ENCODE data around the gene FIP1L1. TPM values are rescaled to one million over a fixed set of nuclear protein-coding genes. Genes with fewer than 3 reads are reported as not detected.
"Not testable (repeated sequence)": the region's sequence is repeated elsewhere in the genome, so short reads cannot be mapped to it uniquely, and the experiment has no call there.

FIP1L1 gene
- total and polyA plus RNA-seq, 2 donors (not counting 3 experiments of a cell fraction or from before 2014, with no cell fraction given): 18.9 to 51.9 TPM

GRCh38 chr4:53380221-53380620 is 2.8 kb downstream of the FIP1L1 start:
- H2AFZ ChIP-seq (ENCODE audit: low read depth, low read length): no peak overlapping the region
- no peak overlapping the region for H3K9ac ChIP-seq (replicated peaks; ENCODE audit: extremely low read depth, insufficient read depth, low read length)
- H3K27me3 ChIP-seq (ENCODE audit: control insufficient read depth in 2 of 2, insufficient read depth in 2 of 2, low read length in 2 of 2): no peaks in the 10 kb centered on the region
- H3K4me3 ChIP-seq (replicated peaks in 1 of 3; ENCODE audit: insufficient read depth in 1 of 3, low read depth in 1 of 3, low read length in 3 of 3): no peak overlapping the region
- H4K20me1 ChIP-seq (replicated peaks; ENCODE audit: control insufficient read depth, extremely low read depth, insufficient read depth, low read length): peaks cover 3% of the 10 kb centered on the region
- no peaks in the 10 kb centered on the region for H3K9me3 ChIP-seq (replicated peaks; ENCODE audit: control insufficient read depth, insufficient read depth, low read length)
- H3K4me1 ChIP-seq (ENCODE audit: control insufficient read depth, extremely low read depth, insufficient read depth, low read length): peaks cover 13% of the 10 kb centered on the region
- peaks cover 0 to 2% of the 10 kb centered on the region in 2 experiments for H3K36me3 ChIP-seq (ENCODE audit: control insufficient read depth in 2 of 2, extremely low read depth in 1 of 2, insufficient read depth in 2 of 2, low read length in 2 of 2)
- DNase-seq (ENCODE audit: low read depth, low spot score): no peak
- no peaks in the 10 kb centered on the region for H3K9me1 ChIP-seq (replicated peaks; ENCODE audit: control insufficient read depth, extremely low read depth, insufficient read depth, low read length)
- intact Hi-C loops (cut with micrococcal nuclease) (no loop called here), dilution Hi-C loops (cut with MboI; ENCODE audit: extremely low pct_ligation_motif_present, low sequenced_read_pairs) (no loop called here)
- ChIA-PET POLR2A (no interaction called here), CTCF (interaction anchor here (1.0 to 1.4 kb wide), 2 partner anchors 852 to 854 kb away, joined by 3 read pairs; no protein-coding TSS in a partner anchor)
- H3K79me2 ChIP-seq (ENCODE audit: control insufficient read depth, insufficient read depth, low read length): peaks cover 42% of the 10 kb centered on the region
- H3K27ac ChIP-seq (ENCODE audit: insufficient read depth, low read depth, low read length): no peak overlapping the region
- FAIRE-seq: no peak
- no peak overlapping the region for H3K4me2 ChIP-seq (ENCODE audit: insufficient read depth, low read length)
- TF ChIP-seq FOS (IDR thresholded peaks at IDR 0.05; ENCODE audit: borderline replicate concordance, insufficient read depth, low read length) (no peak), JUN (IDR thresholded peaks at IDR 0.05; ENCODE audit: borderline replicate concordance, insufficient read depth, insufficient read length, low read depth) (no peak), POLR2AphosphoS5 (IDR thresholded peaks at IDR 0.05; ENCODE audit: insufficient read depth, low read depth, low read length) (no peak), POLR2A (IDR thresholded peaks at IDR 0.05; ENCODE audit: low read depth, low read length) (no peak), MYC (IDR thresholded peaks at IDR 0.05; ENCODE audit: low read depth, low read length) (no peak), CTCF (IDR thresholded peaks at IDR 0.05; ENCODE audit: extremely low read depth in 1 of 2, insufficient read depth in 1 of 2, low read depth in 1 of 2, low read length in 2 of 2) (no peak), EZH2 (IDR thresholded peaks at IDR 0.05; ENCODE audit: borderline replicate concordance, low read depth, low read length, severe bottlenecking) (no peak), MAX (IDR thresholded peaks at IDR 0.05; ENCODE audit: insufficient read depth, insufficient read length) (no peak), GATA2 (IDR thresholded peaks at IDR 0.05; ENCODE audit: insufficient read depth, insufficient read length, low read depth, low read length) (no peak)
- BruUV-seq (replicated peaks): no TSS peak

- POLR2A ChIA-PET; DNase-seq (ENCODE audit: low read depth, low spot score); CTCF ChIA-PET; H3K4me1 ChIP-seq (ENCODE audit: control insufficient read depth, extremely low read depth, insufficient read depth, low read length); H4K20me1 ChIP-seq (replicated peaks; ENCODE audit: control insufficient read depth, extremely low read depth, insufficient read depth, low read length); H3K4me2 ChIP-seq (ENCODE audit: insufficient read depth, low read length); FAIRE-seq; H3K9me3 ChIP-seq (replicated peaks; ENCODE audit: control insufficient read depth, insufficient read depth, low read length); H3K27ac ChIP-seq (ENCODE audit: insufficient read depth, low read depth, low read length); H3K9me1 ChIP-seq (replicated peaks; ENCODE audit: control insufficient read depth, extremely low read depth, insufficient read depth, low read length); H3K36me3 ChIP-seq (ENCODE audit: control insufficient read depth in 2 of 2, extremely low read depth in 1 of 2, insufficient read depth in 2 of 2, low read length in 2 of 2); H3K27me3 ChIP-seq (ENCODE audit: control insufficient read depth in 2 of 2, insufficient read depth in 2 of 2, low read length in 2 of 2); H3K4me3 ChIP-seq (replicated peaks in 1 of 3; ENCODE audit: insufficient read depth in 1 of 3, low read depth in 1 of 3, low read length in 3 of 3); BruUV-seq (replicated peaks); dilution Hi-C loops (cut with MboI; ENCODE audit: extremely low pct_ligation_motif_present, low sequenced_read_pairs); H2AFZ ChIP-seq (ENCODE audit: low read depth, low read length); intact Hi-C loops (cut with micrococcal nuclease); H3K9ac ChIP-seq (replicated peaks; ENCODE audit: extremely low read depth, insufficient read depth, low read length): not testable (repeated sequence)
- peaks cover 31% of the 10 kb centered on the region for H3K79me2 ChIP-seq (ENCODE audit: control insufficient read depth, insufficient read depth, low read length)
Observed at GRCh38 chr4:53409479-53409878, 32.0 kb downstream of the FIP1L1 start.

All from endothelial cell of umbilical vein (primary cell).